Stimulated activated CD8-positive, alpha-beta memory T cell treated with anti-CD3 and anti-CD28 coated beads, Interleukin-7, amount 100 ng/mL, for 48 hours (primary cell): ENCODE results near the gene LCN6.
A peak's percentile ranks its signal among the peaks of the same experiment; 100 is the strongest.
"Not testable (repeated sequence)": the region's sequence is repeated elsewhere in the genome, so short reads cannot be mapped to it uniquely, and the experiment has no call there.

Source experiments
- DNase-seq, 2 donors: peaks; one replicate each; pipeline ENCODE4 v3.0.0-alpha.2; 2020; ENCODE audit warnings: low read depth in 1 of 2; ENCODE audit errors: extremely low read depth in 1 of 2

Gene LCN6

GRCh38 chr9:136711751-136712689, 36.3 kb downstream of the LCN6 start, which contains the start of gene DIPK1B:
Gene DIPK1B, plus strand, starts transcription at chr9:136712572. Its CDS starts 94 bp downstream, at chr9:136712666.
- no peak for DNase-seq

GRCh38 chr9:136711219-136711648, 37.1 kb downstream of the LCN6 start:
- DNase-seq = not testable (repeated sequence)

- no peak for DNase-seq
These were observed 37.8 kb downstream of the LCN6 start for GRCh38 chr9:136710543-136710942.

GRCh38 chr9:136709454-136710109, 38.7 kb downstream of the LCN6 start:
- DNase-seq = no peak

GRCh38 chr9:136707849-136708517, 40.3 kb downstream of the LCN6 start:
- DNase-seq = no peak

- no peak for DNase-seq
These were observed 41.3 kb downstream of the LCN6 start for GRCh38 chr9:136707011-136707410.

GRCh38 chr9:136705564-136705963, 42.8 kb downstream of the LCN6 start:
- DNase-seq = no peak

- not testable (repeated sequence) for DNase-seq
These were observed 43.6 kb downstream of the LCN6 start for GRCh38 chr9:136704741-136705140.

GRCh38 chr9:136703276-136703860, 45.0 kb downstream of the LCN6 start:
- DNase-seq = no peak

- no peak for DNase-seq
These were observed 46.7 kb downstream of the LCN6 start for GRCh38 chr9:136701668-136702053.

GRCh38 chr9:136700959-136701667, 47.2 kb downstream of the LCN6 start:
- peak; percentile 50 to 81 for DNase-seq

GRCh38 chr9:136700304-136700703, 48.0 kb downstream of the LCN6 start:
- no peak for DNase-seq

- DNase-seq = no peak
These were observed 49.6 kb downstream of the LCN6 start for GRCh38 chr9:136698635-136699246.

GRCh38 chr9:136697821-136698526, 50.4 kb downstream of the LCN6 start:
- no peak for DNase-seq

GRCh38 chr9:136697146-136697820, 51.0 kb downstream of the LCN6 start:
- DNase-seq = no peak

GRCh38 chr9:136696502-136696901, 51.8 kb downstream of the LCN6 start:
- no peak for DNase-seq

GRCh38 chr9:136695955-136696354, 52.4 kb downstream of the LCN6 start:
- DNase-seq = no peak

GRCh38 chr9:136695435-136695895, 52.9 kb downstream of the LCN6 start:
- no peak for DNase-seq

GRCh38 chr9:136694872-136695247, 53.5 kb downstream of the LCN6 start:
- no peak for DNase-seq
